ENCODE data around the gene UHRF1.

DNA sequence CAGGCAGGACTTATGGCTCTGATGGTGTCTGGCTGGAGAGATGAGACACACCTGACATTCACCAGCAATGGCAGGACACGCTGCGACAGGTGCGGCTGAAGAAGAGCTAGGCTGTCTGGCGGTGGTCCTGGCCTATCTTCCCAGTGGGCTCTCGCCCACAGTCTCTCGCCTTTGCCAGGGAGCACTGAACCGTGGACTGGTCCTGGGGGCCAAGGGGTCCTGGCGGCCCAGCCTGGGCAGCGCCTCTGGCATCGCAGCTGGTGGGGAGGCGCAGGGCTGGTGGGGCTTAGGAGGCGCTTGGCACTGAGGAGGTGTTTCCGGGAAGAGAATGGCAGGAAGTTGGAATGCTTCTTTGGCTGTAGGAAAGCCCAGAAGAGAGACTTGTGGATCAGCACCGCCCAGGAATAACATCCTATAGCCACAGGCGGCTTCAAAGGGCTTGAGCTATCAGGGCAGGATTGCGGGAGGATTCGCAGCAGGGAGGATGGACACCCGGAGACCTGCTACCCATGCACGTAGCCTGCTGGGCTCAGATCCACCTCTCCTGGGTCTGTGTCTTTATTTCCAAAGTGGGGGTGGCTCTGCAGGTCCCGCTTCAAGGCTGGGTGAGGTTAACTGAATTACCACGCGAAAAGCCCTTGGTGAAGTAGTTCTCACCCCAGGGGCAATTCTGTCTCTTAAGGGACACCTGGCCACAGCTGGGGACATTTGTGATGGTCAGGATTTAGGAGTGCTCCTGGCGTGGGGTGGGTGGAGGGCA, 74.2 kb downstream of the UHRF1 start:
- TF ChIP-seq EZH2 (IDR thresholded peaks at IDR 0.05) = no peak
- no peak for TF ChIP-seq POLR2AphosphoS5 (IDR thresholded peaks at IDR 0.05; ENCODE audit: borderline replicate concordance, low read depth, low read length)
